IPS-18c (cell line): ENCODE results near the gene BLNK.

ENCODE experiments used
- H3K4me3 ChIP-seq: 2 replicates; pipeline ENCODE4 v1.7.0; 2013; ENCODE audit warnings: low read depth, mild to moderate bottlenecking, low read length, moderate library complexity; ENCODE audit not compliant: insufficient read depth
- H3K9me3 ChIP-seq: one replicate; pipeline ENCODE4 v1.6.1; 2013; ENCODE audit warnings: mild to moderate bottlenecking, low read length, moderate library complexity; ENCODE audit not compliant: control insufficient read depth, insufficient read depth

The BLNK gene

GRCh38 chr10:96249264-96249663 is 22.1 kb downstream of the BLNK start:
- no peak overlapping the region for H3K4me3 ChIP-seq

DNA sequence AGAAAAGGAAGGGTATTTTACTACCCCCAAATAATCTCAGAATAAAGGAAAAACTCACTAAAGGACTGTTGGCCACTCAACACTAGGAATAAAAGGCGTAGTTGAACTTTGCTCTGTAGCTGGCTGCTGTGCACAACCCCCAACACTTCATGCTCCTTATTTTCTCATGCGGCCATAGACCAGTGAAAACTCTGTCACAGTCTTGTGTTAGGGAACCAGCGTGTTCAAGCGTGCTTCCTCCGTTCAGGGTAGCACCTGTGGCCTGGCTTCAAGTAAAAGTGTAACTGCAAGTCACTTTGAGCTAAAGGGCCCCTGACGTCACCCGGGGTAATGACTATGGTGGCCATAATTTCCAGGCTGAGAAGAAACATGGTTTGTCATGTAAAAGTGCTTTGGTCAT is 27.0 kb downstream of the BLNK start:
- Histone ChIP-seq H3K4me3 (no peak overlapping the region), H3K9me3 (no peaks in the 10 kb centered on the region)

More at GRCh38 chr10:96249264-96249663, 22.1 kb downstream of the BLNK start:
- no peaks in the 10 kb centered on the region for H3K9me3 ChIP-seq

- Histone ChIP-seq H3K4me3 (no peak overlapping the region), H3K9me3 (no peaks in the 10 kb centered on the region)
These were observed 28.1 kb downstream of the BLNK start for GRCh38 chr10:96243296-96243695.

- Histone ChIP-seq H3K4me3 (no peak overlapping the region), H3K9me3 (no peaks in the 10 kb centered on the region)
These were observed 28.5 kb downstream of the BLNK start for GRCh38 chr10:96242822-96243221.

- Histone ChIP-seq H3K4me3 (no peak overlapping the region), H3K9me3 (no peaks in the 10 kb centered on the region)
These were observed 32.4 kb downstream of the BLNK start for GRCh38 chr10:96238646-96239623.

- H3K4me3 ChIP-seq, result no peak overlapping the region
- H3K9me3 ChIP-seq, result no peaks in the 10 kb centered on the region
These were observed 34.5 kb downstream of the BLNK start for GRCh38 chr10:96236876-96237275.

- Histone ChIP-seq H3K4me3 (no peak overlapping the region), H3K9me3 (no peaks in the 10 kb centered on the region)
These were observed 35.3 kb downstream of the BLNK start for GRCh38 chr10:96236090-96236478.

GRCh38 chr10:96235326-96236089 is 35.9 kb downstream of the BLNK start:
- Histone ChIP-seq H3K4me3 (no peak overlapping the region), H3K9me3 (no peaks in the 10 kb centered on the region)

- no peaks in the 10 kb centered on the region for H3K9me3 ChIP-seq
These were observed 37.4 kb downstream of the BLNK start for GRCh38 chr10:96233959-96234358.

DNA sequence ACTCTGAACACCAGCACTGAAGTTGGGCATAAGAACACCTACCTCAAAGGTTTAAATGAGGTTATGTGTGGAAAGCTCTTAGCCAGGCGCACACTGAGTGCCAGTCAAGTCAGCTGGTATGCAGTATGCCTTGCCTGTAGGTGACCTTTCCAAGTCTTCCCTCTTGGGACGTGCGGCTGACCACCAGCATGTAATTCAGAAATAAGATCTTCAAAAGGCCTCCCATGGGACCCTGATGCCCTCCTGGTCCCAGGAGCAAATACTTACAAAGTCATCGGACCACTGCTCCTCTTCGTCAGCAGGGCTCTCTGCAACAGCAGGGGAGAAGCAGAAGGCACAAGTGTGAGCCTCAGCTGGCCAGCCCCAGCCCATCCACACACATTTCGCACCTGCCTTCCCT is 40.8 kb downstream of the BLNK start:
- Histone ChIP-seq H3K4me3 (no peak overlapping the region), H3K9me3 (no peaks in the 10 kb centered on the region)

More at GRCh38 chr10:96233959-96234358, 37.4 kb downstream of the BLNK start:
- H3K4me3 ChIP-seq, result no peak overlapping the region

DNA sequence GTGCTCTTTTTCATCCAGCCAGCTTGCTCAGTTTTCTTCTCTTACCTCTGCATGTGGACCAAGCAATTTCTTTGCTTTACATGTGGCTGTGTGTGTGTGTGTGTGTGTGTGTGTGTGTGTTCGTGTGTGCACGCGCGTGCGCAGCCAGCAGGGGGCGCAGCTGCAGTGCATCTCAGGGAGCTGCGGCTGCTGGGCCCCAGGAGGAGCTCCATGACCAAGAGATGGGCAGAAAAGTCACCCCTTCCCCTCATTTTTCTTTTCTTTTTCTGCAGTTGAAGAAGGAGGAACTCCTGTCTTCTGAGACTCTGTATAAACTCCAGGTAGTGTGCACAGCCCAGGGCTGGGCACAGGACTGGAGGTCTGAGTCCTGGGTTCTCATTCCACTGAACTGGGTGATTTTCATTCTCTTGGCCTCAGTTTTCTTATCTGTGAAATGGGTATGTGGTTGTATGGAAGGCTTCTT is 41.8 kb downstream of the BLNK start:
- Histone ChIP-seq H3K9me3 (no peaks in the 10 kb centered on the region), H3K4me3 (no peak overlapping the region)

DNA sequence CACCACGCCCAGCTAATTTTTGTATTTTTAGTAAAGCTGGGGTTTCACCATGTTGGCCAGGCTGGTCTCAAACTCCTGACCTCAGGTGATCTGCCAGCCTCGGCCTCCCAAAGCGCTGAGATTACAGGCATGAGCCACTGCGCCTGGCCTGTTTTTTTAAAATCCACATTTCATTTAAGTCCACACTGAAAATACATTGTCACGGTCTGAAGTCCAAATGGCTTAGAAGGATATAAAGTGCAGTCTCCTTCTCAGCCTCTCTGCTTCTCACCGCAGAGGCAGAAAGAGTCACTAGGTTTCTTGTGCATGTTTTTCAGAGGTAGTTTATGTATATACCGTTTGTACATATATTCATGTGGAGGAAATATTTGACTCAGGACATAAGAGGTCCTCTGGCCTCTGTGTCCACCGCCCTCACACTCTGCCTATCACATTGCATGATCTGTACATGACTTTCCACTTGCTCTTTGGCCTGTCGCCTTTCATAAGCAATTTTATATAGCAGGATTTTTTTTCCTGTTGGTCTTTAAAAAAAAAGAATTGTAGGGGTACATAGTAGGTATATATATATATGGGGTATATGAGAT is 42.9 kb downstream of the BLNK start:
- Histone ChIP-seq H3K9me3 (no peaks in the 10 kb centered on the region), H3K4me3 (no peak overlapping the region)

DNA sequence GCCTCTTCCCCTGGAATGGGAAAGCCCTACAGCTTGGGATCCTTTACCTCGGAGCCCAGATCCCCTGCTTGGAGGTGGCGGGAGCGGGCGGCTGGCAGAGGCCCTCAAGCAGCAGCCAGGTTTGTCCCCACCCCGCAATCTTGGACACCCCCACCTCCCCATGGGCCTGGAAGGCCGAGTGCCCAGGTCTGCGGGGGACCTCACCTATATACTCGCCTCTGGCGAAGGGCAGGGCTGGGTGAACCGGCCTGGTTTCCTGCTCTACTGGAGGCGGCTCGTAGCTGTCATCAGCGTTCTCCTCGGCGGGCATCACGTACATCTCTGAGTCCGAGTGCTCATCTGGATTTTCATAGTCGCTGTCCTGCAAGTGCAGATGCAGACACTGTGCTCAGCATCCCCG is 44.2 kb downstream of the BLNK start:
- H3K9me3 ChIP-seq, result no peaks in the 10 kb centered on the region
- H3K4me3 ChIP-seq, result no peak overlapping the region

DNA sequence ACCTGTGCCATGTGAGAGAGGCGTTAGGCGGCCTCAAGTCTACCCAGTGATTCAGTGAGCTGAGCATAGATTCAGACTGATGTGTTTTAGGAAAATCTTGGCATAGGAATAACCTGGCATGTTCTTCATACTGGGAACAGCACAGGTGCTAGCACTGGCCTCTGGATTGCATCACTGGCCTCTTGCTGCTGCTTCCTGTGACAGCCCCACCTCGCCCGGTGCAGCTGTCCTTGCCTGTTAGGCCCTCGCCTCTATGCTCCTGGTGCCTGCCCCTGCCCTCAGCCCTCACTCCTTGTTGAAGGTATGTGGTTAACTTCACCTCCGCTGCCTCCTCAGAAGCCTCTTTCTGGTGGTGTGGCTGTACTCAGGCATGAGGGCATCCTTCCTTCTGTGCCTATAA is 46.2 kb downstream of the BLNK start:
- H3K4me3 ChIP-seq, result no peak overlapping the region
- no peaks in the 10 kb centered on the region for H3K9me3 ChIP-seq

DNA sequence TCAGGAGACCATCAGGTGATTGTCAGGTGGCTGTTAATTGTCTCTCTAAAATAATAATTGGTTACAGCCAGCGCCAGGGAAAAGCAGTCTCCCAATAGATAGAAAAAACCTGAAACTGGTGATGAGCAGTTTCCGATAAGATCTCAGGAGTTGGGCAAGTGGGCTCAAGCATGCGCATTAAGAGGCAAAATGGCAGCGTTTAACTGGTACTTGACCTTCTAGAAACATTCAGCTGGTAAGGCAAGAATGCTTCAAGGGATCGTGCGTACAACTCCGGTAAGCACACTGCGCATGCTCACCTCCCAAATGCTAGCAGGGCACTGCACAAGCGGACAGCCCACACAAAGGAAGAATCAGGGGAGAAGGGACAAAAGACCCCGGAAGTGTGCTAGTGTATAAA is 48.5 kb downstream of the BLNK start:
- no peaks in the 10 kb centered on the region for H3K9me3 ChIP-seq

DNA sequence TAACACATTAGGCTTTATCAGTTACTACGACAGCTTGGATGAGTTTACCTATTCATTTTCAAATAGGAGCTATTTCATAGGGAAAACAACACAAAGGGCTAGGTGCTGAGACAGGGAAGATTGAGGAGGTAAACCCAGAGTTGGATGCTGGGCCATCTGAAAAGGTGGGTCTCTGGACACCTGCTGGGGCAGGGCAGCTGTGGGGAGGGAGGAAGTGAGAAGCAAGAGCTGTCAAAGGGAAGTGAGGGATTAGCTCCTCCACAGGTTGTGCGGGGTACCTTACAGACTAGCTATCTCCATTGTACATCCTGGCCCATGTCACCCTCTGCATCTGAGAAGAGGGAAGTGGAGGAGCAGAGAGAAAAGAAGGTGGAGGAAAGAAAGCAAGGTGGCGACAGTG is 48.9 kb downstream of the BLNK start:
- Histone ChIP-seq H3K9me3 (no peaks in the 10 kb centered on the region), H3K4me3 (no peak overlapping the region)

More for the DNA sequence above, 48.5 kb downstream of the BLNK start:
- no peak overlapping the region for H3K4me3 ChIP-seq

DNA sequence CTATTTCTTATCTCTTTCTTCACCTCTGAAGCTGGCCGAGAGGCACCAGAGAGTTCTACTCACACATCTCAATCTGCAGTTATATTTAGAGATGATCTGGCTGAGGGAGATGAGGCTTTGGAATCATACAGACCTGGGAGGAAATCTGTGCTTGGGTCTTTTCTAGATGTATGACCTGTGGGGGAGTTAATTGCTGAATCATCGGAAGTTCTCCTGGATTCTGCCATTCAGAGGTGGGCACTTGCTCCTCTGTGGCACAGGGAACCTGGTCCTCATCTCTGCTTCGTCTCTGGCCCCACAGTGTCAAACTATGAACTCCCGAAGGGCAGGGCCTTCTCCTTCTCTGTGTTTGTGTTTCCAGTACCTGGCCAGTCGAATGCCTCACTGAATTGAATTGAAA is 52.5 kb downstream of the BLNK start:
- Histone ChIP-seq H3K4me3 (no peak overlapping the region), H3K9me3 (no peaks in the 10 kb centered on the region)

GRCh38 chr10:96217711-96218110 is 53.7 kb downstream of the BLNK start:
- Histone ChIP-seq H3K9me3 (no peaks in the 10 kb centered on the region), H3K4me3 (no peak overlapping the region)
